ENCODE data around the gene SYCP2.

SYCP2 gene

DNA sequence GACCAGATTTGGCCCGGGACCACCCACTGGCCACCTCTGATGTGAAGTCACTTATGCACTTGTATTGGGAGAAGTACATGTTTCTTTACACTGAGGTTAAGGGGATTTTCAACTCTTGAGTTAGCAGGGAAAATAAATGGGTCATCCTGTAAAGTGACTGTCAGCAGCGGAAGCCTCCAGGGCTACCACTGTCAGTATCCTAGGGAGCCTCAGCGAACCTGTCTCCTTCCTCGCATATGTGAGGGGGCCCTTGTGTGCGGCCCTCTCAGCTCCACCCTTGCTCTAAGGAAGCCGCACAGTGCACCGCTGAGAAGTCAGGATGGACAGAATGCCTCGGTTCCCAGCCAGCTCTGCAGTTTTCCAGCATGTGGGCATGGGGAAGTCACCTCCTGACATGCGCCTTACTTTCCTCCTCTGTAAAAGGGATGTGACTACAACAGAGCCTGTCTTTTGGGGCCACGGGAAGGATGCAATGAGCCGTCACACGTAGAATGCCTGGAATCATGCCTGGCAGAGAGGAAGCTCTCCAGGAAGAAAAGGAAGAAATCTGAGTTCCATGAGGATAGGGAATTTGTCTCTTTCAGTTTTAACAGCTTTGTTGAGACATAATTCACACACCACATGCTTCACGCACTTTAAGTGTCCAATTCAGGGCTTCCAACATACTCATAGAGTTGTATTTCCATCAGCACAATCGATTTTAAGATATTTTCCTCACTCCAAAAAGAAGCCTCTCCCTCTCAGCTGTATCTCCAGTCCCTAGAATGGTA is 115.4 kb downstream of the SYCP2 start:
- POLR2A ChIA-PET, result no interaction called here
- DNase-seq (ENCODE audit: extremely low spot score), result no peak
- CTCF ChIA-PET, result interaction anchor here (2.1 kb wide), 1 partner anchor 10 kb away, joined by 9 read pairs; no protein-coding TSS in a partner anchor
- TF ChIP-seq, protein P1, sequence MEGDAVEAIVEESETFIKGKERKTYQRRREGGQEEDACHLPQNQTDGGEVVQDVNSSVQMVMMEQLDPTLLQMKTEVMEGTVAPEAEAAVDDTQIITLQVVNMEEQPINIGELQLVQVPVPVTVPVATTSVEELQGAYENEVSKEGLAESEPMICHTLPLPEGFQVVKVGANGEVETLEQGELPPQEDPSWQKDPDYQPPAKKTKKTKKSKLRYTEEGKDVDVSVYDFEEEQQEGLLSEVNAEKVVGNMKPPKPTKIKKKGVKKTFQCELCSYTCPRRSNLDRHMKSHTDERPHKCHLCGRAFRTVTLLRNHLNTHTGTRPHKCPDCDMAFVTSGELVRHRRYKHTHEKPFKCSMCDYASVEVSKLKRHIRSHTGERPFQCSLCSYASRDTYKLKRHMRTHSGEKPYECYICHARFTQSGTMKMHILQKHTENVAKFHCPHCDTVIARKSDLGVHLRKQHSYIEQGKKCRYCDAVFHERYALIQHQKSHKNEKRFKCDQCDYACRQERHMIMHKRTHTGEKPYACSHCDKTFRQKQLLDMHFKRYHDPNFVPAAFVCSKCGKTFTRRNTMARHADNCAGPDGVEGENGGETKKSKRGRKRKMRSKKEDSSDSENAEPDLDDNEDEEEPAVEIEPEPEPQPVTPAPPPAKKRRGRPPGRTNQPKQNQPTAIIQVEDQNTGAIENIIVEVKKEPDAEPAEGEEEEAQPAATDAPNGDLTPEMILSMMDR (IDR thresholded peaks at IDR 0.05; ENCODE audit: control extremely low read depth, extremely low read depth, low read depth, missing control alignments), result no peak

DNA sequence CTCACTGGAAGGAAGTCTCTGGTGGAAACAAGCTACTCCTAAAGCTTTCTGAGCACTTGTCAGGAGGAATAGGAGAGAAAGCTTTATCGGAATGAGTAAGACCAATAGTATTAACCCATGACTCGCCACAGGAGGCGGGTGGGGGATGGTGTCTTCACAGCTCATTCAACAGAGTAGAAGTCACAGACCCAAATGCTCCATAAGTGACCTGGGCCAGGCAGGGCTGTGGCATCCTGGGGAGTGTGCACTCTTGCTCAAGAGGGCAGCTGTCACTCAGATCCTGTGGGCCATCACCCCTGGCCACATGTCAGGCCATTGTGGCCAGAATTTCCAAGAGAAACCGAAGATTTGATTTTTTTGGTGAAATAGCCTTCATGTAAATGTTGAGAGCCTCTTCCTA is 116.0 kb downstream of the SYCP2 start:
- CTCF ChIA-PET, result interaction anchor here (2.1 kb wide), 1 partner anchor 10 kb away, joined by 9 read pairs; no protein-coding TSS in a partner anchor
- TF ChIP-seq, protein P1 (IDR thresholded peaks at IDR 0.05; ENCODE audit: control extremely low read depth, extremely low read depth, low read depth, missing control alignments), result no peak
- no peak for DNase-seq (ENCODE audit: extremely low spot score)
- POLR2A ChIA-PET, result no interaction called here

DNA sequence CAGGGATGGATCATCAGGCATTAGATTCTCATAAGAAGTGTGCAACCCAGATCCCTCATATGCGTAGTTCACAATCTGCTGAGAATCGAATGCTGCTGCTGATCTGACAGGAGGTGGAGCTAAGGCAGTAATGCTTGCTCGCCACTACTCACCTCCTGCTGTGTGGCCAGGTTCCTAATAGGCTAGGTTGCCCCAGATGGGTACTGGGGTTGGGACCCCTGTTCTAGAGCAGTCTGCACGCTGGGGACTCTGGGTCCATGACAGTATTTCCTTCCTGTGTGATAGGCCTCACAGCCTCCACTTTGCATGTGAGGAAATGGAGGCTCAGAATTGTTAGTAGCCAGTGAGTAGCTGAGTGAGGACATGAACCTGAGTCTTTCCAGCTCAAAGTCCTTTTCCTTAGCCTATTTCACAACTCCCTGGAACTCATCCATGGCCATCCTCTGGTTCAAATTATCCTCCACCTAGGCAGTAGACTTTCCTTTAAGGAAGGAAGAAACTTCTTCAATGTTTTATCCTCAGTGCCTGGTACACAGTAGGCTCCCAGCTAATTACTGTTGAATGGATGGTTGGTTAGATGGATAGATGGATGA is 117.2 kb downstream of the SYCP2 start:
- DNase-seq (ENCODE audit: extremely low spot score), result no peak
- TF ChIP-seq, protein P1 (IDR thresholded peaks at IDR 0.05; ENCODE audit: control extremely low read depth, extremely low read depth, low read depth, missing control alignments), result no peak
- CTCF ChIA-PET, result interaction anchor here (1.3 to 2.1 kb wide), 3 partner anchors 9 to 33 kb away, joined by 3 to 9 read pairs (median 3); no protein-coding TSS in a partner anchor
- POLR2A ChIA-PET, result no interaction called here

DNA sequence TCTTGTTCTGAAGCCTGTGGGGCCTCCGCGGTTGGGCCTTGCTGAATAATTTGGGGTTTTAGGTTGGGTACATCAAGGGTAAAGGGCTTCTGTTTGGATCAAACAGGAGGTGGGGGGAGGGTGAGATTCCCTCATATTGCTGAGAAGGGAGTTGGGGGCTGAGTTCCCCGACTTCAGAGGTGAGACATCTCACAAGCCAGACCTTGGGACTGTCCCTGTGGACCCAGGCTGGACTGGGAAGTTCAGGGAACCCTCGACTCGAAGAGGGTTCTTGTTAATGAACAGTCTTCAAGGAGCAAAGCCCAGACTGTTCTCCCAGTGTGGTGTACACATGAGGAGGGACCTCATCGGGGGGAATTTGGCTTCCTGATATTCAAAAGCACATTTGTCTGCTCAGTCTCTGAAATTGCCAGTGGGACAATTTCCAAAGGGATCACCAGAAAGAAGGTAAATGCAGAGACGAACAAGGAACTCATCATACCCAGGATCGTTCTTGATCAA is 118.5 kb downstream of the SYCP2 start:
- TF ChIP-seq, protein P1 (IDR thresholded peaks at IDR 0.05; ENCODE audit: control extremely low read depth, extremely low read depth, low read depth, missing control alignments), result no peak
- DNase-seq (ENCODE audit: extremely low spot score), result no peak
- CTCF ChIA-PET, result interaction anchor here (1.3 kb wide), 1 partner anchor 43 kb away, joined by 3 read pairs; no protein-coding TSS in a partner anchor
- POLR2A ChIA-PET, result no interaction called here

DNA sequence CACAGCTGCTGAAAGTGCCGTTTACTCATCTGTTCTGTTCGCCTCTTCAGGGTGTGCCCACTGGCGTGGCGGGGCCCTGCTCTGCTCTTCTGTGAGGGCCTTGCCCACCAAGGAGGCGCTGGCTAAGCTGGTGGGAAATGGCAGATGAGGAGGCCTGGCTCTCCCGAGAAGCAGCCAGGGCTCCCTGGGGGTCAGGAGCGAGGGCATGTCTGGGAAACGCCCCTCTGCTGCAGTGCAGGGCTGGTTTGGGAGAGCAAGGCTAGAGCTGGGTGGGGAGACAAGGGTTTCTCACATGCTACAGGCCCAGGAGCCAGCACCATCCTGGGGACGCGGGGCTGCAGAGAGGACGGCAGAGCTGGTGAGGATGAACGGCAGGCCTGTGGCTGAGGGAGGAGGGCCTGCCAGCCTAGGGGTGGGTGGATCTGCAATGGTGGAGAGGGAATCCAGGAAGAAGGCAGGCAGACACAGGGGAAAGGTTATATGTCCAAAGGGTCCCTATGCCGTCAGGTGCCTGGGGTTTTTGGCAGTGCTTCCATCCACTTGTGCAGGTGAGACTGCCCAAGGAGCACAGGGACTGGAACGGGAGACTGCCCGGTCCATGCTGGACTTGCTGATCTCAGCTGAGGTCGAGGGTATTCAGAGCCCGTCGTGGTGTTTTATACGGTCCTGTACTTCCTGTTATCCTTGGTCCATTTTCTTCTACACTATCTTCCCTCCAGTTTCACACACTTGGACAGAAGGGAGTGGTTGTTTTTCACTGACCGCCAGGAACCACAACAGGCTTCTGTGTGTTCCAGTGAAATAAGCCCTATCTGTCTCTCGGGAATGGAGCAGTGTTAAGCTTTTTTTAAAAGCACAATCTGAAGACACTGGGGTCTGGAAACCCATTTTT is 119.2 kb downstream of the SYCP2 start:
- POLR2A ChIA-PET, result no interaction called here
- CTCF ChIA-PET, result interaction anchor here (1.3 kb wide), 1 partner anchor 43 kb away, joined by 3 read pairs; no protein-coding TSS in a partner anchor
- no peak for DNase-seq (ENCODE audit: extremely low spot score)
- TF ChIP-seq, protein P1 (IDR thresholded peaks at IDR 0.05; ENCODE audit: control extremely low read depth, extremely low read depth, low read depth, missing control alignments), result no peak

Measured in GM10248 (cell line).